Smooth muscle cell of bladder (primary cell): ENCODE measurements around the gene KLF13. TPM values are rescaled to one million over a fixed set of nuclear protein-coding genes. Genes with fewer than 3 reads are reported as not detected.

Experiments used
- total RNA-seq: library from RNA; depleted of rRNA; stranded (reverse); fragments of >200 nt; gene quantifications from 2 replicates; pipeline ENCODE4 v1.2.3, GENCODE V29; 2014

The KLF13 gene
- 14.5 and 17.2 TPM in 2 replicates for total RNA-seq

DNA sequence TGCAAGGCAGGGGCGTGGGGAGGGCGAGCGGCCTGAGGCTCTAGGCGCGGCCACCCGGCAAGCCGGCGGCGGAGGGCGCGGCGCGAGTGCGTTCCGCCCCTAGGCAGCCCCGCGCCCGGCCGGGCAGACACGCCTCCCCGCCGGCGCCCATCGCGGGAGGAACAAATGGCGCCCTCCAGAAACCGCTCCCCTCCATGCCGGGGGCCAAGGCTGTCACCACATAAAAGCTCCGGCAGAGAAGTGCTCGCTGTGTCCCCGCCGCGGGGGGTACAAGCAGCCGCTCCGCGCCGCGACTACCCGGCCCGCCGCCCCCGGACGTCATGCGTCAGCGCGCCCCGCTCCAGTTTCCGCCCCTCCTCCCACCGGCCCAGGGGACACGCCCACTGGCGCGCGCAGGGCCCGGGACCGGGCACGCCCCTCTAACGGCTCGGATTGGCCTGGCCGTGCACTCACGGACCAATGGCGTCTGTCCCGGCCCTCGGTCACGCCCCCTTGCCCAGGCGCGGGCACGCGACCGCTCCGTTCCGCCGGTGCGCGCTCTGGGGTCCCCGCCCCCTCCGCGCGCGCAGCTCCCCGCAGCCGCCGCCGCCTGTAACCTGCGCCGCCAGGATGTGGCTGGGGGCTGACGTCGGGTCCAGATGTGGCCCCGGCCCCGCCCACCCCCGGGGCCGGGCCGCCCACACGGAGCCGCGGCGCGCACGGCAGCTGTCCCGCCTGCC, at the start of gene KLF13:
KLF13 (plus strand) TSS at position 680 of the 719 bp plus-strand sequence. CDS start 378 bp downstream, outside the sequence.

Other genes with a start within 250 kb of the KLF13 start
- not detected in 2 replicates for gene TRPM1, start 225.1 kb upstream of the KLF13 start, total RNA-seq